Type B pancreatic cell (in vitro differentiated cells): Measurements from ENCODE around the gene LRRK2. TPM values are rescaled to one million over a fixed set of nuclear protein-coding genes. Genes with fewer than 3 reads are reported as not detected.

Experiments
- DNase-seq: peaks from one replicate; pipeline ENCODE4 v3.0.0; 2021; ENCODE audit warnings: mixed read lengths; ENCODE audit not compliant: unreplicated experiment; ENCODE audit errors: extremely low spot score
- H3K27ac Mint-ChIP-seq: 2 replicates; pipeline ENCODE4 v1.8.0; 2021; ENCODE audit warnings: mild to moderate bottlenecking, mixed read lengths
- H3K27me3 Mint-ChIP-seq: 2 replicates; pipeline ENCODE4 v1.8.0; 2021; ENCODE audit warnings: mixed read lengths
- H3K36me3 Mint-ChIP-seq: 2 replicates; pipeline ENCODE4 v1.8.0; 2021; ENCODE audit warnings: mixed read lengths
- H3K4me1 Mint-ChIP-seq: one replicate; pipeline ENCODE4 v1.8.0; 2021; ENCODE audit warnings: mixed read lengths; ENCODE audit not compliant: unreplicated experiment
- H3K4me3 Mint-ChIP-seq: 2 replicates; pipeline ENCODE4 v1.8.0; 2021; ENCODE audit warnings: mild to moderate bottlenecking, mixed read lengths
- H3K9me3 Mint-ChIP-seq: 2 replicates; pipeline ENCODE4 v1.8.0; 2021; ENCODE audit warnings: mixed read lengths
- total RNA-seq: library from RNA; stranded (reverse); gene quantifications from 2 replicates; pipeline ENCODE4 v1.2.1, GENCODE V29; 2021; ENCODE audit warnings: low replicate concordance
- TF ChIP-seq, protein P1 (sequence below): fragments of 200-600 bp; sonication (generic); conservative IDR thresholded peaks from 2 replicates; pipeline ENCODE4 v1.5.0; 2021; ENCODE audit warnings: antibody characterized with exemption, mild to moderate bottlenecking

LRRK2 gene
- total RNA-seq, 1 donor from 2014 or later, result 0.75 TPM

DNA sequence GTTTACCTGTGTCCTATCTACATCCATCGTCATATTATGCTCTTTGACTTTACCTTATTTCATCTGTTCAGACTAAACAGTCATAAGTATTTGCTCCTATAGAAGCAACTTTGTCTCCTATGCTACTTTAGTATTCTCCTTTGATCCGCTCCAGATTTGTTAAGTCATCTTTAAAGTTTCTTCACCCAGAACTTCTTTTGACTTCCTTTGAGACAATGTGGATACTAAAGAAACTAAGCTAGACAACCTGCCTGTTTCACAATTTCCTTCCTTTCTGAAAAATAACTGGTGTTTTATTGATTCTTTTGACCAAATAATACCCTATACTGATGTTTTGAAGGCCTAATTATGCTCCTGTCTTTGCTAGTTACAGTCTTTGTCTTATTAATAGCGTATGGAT lies 30.0 kb upstream of the LRRK2 start:
- no peak overlapping the region for H3K27ac Mint-ChIP-seq
- H3K27me3 Mint-ChIP-seq, result no peaks in the 10 kb centered on the region
- H3K4me1 Mint-ChIP-seq, result no peaks in the 10 kb centered on the region
- TF ChIP-seq, protein P1, sequence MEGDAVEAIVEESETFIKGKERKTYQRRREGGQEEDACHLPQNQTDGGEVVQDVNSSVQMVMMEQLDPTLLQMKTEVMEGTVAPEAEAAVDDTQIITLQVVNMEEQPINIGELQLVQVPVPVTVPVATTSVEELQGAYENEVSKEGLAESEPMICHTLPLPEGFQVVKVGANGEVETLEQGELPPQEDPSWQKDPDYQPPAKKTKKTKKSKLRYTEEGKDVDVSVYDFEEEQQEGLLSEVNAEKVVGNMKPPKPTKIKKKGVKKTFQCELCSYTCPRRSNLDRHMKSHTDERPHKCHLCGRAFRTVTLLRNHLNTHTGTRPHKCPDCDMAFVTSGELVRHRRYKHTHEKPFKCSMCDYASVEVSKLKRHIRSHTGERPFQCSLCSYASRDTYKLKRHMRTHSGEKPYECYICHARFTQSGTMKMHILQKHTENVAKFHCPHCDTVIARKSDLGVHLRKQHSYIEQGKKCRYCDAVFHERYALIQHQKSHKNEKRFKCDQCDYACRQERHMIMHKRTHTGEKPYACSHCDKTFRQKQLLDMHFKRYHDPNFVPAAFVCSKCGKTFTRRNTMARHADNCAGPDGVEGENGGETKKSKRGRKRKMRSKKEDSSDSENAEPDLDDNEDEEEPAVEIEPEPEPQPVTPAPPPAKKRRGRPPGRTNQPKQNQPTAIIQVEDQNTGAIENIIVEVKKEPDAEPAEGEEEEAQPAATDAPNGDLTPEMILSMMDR, result no peak
- no peaks in the 10 kb centered on the region for H3K36me3 Mint-ChIP-seq
- no peak for DNase-seq
- no peak overlapping the region for H3K4me3 Mint-ChIP-seq
- H3K9me3 Mint-ChIP-seq, result no peaks in the 10 kb centered on the region

DNA sequence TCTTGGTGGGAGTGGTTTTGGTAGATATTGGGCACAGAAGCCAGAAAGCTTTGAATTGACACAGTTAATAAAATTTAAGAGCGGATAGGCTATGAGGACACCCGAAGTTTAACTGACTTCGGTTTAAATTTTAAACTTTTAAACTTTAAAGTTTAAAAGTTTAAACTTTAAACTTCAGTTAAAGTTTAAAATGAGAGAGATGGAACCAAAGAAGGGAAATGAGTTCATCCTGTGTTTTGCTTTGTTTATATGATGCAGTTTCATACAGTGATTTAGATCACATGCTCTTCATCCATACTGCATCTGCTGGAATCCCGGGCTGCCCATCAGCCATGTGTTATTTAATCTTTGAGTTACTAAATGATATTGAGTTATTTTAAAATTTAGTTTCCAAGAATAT lies 27.2 kb upstream of the LRRK2 start:
- DNase-seq, result no peak
- TF ChIP-seq, protein P1, result no peak
- Mint-ChIP-seq H3K4me3 (no peak overlapping the region), H3K36me3 (no peaks in the 10 kb centered on the region), H3K27me3 (no peaks in the 10 kb centered on the region), H3K27ac (no peak overlapping the region), H3K4me1 (no peaks in the 10 kb centered on the region), H3K9me3 (no peaks in the 10 kb centered on the region)

DNA sequence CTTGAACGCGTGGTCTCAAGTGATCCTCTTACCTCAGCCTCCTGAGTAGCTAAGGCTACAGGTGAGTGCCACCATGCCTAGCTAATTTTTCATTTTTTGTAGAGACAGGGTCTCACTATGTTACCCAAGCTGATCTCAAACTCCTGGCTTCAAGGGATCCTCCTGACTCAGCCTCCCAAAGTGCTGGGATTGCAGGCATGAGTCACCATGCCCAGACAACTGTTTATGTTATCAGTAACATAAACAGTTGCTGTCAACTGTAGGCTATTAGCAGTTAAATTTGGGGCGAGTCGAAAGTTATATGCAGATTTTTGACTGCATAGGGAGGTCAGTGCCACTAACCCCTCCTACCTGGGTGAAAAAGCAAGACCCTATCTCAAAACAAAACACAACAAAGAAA lies 26.2 kb upstream of the LRRK2 start:
- Mint-ChIP-seq H3K27me3 (no peaks in the 10 kb centered on the region), H3K36me3 (no peaks in the 10 kb centered on the region), H3K9me3 (no peaks in the 10 kb centered on the region), H3K4me3 (no peak overlapping the region), H3K27ac (no peak overlapping the region), H3K4me1 (no peaks in the 10 kb centered on the region)
- TF ChIP-seq, protein P1, result no peak
- DNase-seq, result no peak

DNA sequence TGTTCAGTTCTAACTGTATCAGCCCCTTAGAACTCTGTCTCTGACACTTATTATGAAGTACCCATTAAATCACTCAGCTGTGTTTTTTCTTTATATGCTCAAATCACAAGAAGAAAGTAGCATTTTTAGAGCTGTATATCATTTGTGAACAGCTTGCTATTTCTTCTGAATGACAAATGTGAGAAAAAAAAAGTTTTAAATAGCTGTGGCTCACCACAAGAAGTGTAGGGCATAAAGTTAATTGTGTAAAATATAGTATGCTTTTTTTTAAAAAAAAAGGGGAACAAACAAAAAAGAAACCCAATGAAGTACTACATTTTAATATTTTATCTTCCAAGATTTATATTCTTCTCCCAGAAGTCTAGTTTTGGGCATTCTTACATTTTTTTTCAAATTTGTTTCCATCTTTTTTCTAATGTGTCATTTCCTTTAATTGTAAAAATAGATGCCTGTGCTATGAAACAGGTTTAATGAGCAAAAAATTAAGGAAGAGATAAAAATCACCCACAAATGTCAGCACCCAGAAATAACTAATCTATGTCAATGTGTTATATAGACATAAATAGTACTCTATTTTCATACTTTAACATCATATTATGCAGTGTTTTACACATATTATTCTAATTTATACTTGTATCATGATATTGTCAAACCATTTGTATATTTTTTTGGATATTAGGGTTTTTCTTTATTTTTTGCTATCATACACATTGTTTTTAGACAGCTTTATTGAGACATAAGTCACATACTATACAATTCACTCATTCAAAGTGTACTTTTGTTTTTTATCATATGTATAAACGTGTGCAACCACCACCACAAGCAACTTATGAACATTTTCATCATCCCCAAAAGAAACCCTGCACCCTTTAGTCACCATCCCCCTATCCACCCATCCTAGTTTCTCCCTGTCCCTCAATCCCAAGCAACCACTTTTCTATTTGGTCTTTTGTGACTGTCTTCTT lies 22.4 kb upstream of the LRRK2 start:
- DNase-seq, result no peak
- H3K27me3 Mint-ChIP-seq, result no peaks in the 10 kb centered on the region
- H3K4me3 Mint-ChIP-seq, result no peak overlapping the region
- TF ChIP-seq, protein P1, result no peak
- H3K27ac Mint-ChIP-seq, result no peak overlapping the region
- no peaks in the 10 kb centered on the region for H3K36me3 Mint-ChIP-seq
- H3K4me1 Mint-ChIP-seq, result no peaks in the 10 kb centered on the region
- no peaks in the 10 kb centered on the region for H3K9me3 Mint-ChIP-seq

DNA sequence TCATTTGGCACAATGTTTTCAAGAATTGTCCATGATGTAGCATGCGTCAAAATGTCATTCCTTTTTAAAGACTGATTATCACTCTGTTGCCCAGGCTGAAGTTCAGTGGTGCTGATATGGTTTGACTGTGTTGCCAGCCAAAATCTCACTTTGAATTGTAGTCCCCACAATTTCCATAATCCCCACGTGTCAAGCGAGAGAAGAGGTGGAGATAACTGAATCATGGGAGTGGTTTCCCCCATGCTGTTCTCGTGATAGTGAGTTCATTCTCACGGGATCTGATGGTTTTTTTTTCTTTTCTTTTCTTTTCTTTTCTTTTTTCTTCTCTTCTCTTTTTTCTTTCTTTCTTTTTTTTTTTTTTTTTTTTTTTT lies 21.8 kb upstream of the LRRK2 start:
- Mint-ChIP-seq H3K9me3 (peaks cover 4% of the 10 kb centered on the region), H3K4me3 (no peak overlapping the region), H3K27me3 (no peaks in the 10 kb centered on the region), H3K4me1 (no peaks in the 10 kb centered on the region), H3K27ac (no peak overlapping the region), H3K36me3 (no peaks in the 10 kb centered on the region)
- DNase-seq, result no peak
- TF ChIP-seq, protein P1, result no peak
